ENCODE measurements around the gene COQ9.

DNA sequence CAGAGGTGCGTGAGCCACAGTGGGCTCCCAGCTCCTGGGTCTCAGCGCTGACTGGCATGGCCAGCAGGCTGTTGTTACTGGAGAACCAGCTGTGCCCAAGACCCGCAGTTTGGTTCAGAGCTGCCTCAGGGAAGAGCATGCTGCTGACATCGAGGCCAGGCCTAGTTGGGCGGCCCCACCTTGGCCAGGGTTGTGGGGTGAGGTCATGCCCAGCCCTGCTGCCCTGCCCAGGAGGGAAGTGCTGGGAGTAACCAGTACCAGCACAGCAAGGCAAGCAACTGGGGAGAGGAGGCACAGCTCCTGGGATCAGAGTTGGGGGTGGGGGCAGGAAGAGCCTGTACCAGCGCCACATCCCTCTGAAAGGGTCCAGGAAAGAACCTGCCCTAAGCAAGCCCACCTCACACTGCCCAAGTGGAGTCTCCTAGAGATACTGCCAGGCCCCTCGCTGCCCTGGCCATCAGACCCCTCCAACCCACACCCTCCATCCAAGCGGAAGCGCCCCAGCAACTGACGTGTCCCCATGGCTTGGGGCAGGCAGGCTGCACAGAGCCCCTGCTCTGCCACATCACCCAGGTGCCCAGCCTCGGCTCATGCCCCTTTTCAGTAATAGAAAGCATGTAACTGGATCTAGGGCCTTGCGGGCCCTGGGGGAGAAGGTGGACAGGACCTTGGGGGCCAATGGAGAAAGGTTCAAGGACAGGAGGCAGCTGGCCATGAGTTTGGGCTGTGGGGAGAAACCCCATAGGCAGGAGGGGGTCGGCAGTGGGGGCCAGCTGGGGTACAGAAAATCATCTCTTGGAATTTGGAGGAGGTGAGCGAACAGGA, 38.0 kb downstream of the COQ9 start:
- TF ChIP-seq ZNF274 (IDR thresholded peaks at IDR 0.05; ENCODE audit: low read depth, low read length) (no peak), YY1 (IDR thresholded peaks at IDR 0.05; ENCODE audit: insufficient read depth, insufficient read length) (no peak), SUZ12 (IDR thresholded peaks at IDR 0.05; ENCODE audit: extremely low read depth, insufficient read depth, insufficient read length) (no peak)

All from NT2/D1 (cell line).